Spinal cord (tissue), 10 donors: ENCODE measurements around the gene EFNA5. TPM values are rescaled to one million over a fixed set of nuclear protein-coding genes. Genes with fewer than 3 reads are reported as not detected.

Experiments used
- DNase-seq, 6 donors: peaks; one replicate each; pipeline versions ENCODE4 v3.0.0 to v3.0.0-alpha.2; 2013 to 2015; ENCODE audit warnings: low spot score in 6 of 6, low read depth in 4 of 6
- H3K27ac ChIP-seq: one replicate; pipeline ENCODE4 v1.5.1; 2013; ENCODE audit warnings: low read depth, low read length, control low read depth
- H3K27me3 ChIP-seq: one replicate; pipeline ENCODE4 v1.6.1; 2013; ENCODE audit warnings: low read length; ENCODE audit not compliant: control insufficient read depth, insufficient read depth
- H3K36me3 ChIP-seq: one replicate; pipeline ENCODE4 v1.6.1; 2013; ENCODE audit warnings: low read length; ENCODE audit not compliant: control insufficient read depth, insufficient read depth
- H3K4me1 ChIP-seq: one replicate; pipeline ENCODE4 v1.6.1; 2013; ENCODE audit warnings: low read length; ENCODE audit not compliant: control insufficient read depth, insufficient read depth
- H3K4me3 ChIP-seq: one replicate; pipeline ENCODE4 v1.5.1; 2013; ENCODE audit warnings: low read depth, low read length, control low read depth
- H3K9me3 ChIP-seq: one replicate; pipeline ENCODE4 v1.6.1; 2013; ENCODE audit warnings: low read length; ENCODE audit not compliant: control insufficient read depth, insufficient read depth
- WGBS: methylation state at CpG from one replicate; pipeline ENCODE4 v1.1.5; 2013; ENCODE audit warnings: missing lambda C conversion rate; ENCODE audit not compliant: insufficient coverage; 5-methylcytosine and 5-hydroxymethylcytosine counted together
- polyA plus RNA-seq, 2 donors: library from polyadenylated mRNA; unstranded; fragments of 120-200 nt; gene quantifications; one replicate each; pipeline ENCODE4 v1.2.1, GENCODE V29; 2013; ENCODE audit not compliant: insufficient read length in 2 of 2
- total RNA-seq, 2 donors: library from RNA; depleted of rRNA in 1 of 2; stranded (reverse); fragments of 120-200 nt in 1 of 2; fragments of >200 nt in 1 of 2; gene quantifications; one replicate each; pipeline versions ENCODE4 v1.2.3 to v1.2.4, GENCODE V29; 2013 to 2014
- donor health status: healthy.

EFNA5 gene
- total and polyA plus RNA-seq, 4 donors: 11.7 to 17.7 (median 17.1) TPM

DNA sequence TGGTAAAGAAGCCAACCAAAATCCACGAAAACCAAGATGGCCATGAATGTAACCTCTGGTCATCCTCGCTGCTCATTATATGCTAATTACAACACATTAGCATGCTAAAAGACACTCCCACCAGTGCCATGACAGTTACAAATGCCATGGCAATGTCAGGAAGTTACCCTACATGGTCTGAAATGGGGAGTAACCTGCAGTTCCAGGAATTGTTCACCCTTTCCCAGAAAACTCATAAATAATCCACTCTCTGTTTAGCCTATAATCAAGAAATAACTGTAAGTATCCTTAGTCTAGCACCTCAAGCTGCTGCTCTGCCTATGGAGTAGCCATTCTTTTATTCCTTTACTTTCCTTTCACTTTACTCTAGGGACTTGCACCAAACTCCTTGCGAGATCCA, 160.6 kb downstream of the EFNA5 start:
- peaks cover 3% of the 10 kb centered on the region for H3K4me1 ChIP-seq

DNA sequence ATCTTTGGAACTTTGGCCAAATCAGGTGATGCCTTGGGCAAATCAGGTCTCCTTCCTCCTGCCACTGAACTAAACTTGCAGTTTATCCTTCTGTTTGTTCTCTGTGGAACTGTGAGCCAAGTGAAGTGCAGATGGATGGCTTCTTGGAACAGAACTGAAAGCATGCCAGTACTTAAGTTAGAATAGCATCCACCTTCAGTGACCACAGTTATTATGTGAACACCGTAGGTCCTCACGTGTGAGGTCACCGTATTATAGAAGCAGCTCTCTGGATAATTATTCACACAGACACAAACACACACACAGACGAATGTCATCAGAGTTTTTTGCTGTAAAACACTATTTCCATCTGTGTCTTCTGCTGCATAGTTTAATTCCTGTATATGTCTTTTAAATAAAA, 162.6 kb downstream of the EFNA5 start:
- H3K36me3 ChIP-seq: no peaks in the 10 kb centered on the region
- H3K27ac ChIP-seq: no peak overlapping the region
- no peaks in the 10 kb centered on the region for H3K27me3 ChIP-seq
- no peak overlapping the region for H3K4me3 ChIP-seq
- no CpG with 5 or more reads among the region's 4 CpGs for WGBS
- H3K9me3 ChIP-seq: no peaks in the 10 kb centered on the region
- no peak for DNase-seq
- H3K4me1 ChIP-seq: peaks cover 2% of the 10 kb centered on the region

More for the DNA sequence above, 160.6 kb downstream of the EFNA5 start:
- Histone ChIP-seq H3K9me3 (no peaks in the 10 kb centered on the region), H3K4me3 (no peak overlapping the region), H3K27me3 (no peaks in the 10 kb centered on the region), H3K27ac (no peak overlapping the region), H3K36me3 (no peaks in the 10 kb centered on the region)
- DNase-seq: no peak
- no CpG with 5 or more reads among the region's 3 CpGs for WGBS

DNA sequence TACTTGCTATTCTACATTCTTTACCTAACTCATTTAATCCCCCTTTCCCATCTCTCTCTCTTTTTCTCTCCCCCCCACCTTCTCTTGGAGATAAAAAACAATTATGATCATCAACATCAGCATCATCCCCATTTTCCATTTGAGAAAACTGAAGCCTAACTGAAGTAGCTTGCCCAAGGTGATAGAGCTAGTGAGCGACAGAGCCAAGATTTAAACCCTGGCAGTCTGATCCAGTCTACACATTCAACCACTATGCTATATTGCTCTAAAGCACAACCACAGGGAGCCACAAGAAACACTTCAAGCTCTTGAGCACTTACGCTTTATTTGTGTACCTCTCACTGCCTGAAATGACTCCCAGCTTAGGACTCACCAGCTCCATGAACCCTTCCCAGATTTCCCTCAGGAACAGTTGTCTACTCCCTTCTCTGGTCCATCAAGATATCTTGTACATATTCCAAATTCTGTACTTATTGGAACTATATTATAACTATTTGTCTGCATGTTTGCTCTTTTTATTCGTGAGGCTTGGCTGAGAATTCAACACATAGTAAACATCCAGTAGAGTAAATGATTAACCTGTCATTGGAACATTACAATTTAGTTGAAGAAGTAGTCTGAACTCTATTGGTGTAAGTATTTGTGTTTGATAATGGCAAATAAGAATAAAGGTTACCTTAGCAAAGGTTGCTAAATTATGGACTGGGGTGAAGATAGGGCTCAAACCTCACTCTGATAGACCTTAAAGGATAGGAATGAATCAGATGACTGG, 164.8 kb downstream of the EFNA5 start:
- H3K4me1 ChIP-seq: no peaks in the 10 kb centered on the region
- WGBS: 81% methylated on average over 2 of the region's 3 CpGs
- H3K9me3 ChIP-seq: no peaks in the 10 kb centered on the region
- no peak overlapping the region for H3K27ac ChIP-seq
- no peak overlapping the region for H3K4me3 ChIP-seq
- no peak for DNase-seq
- H3K27me3 ChIP-seq: no peaks in the 10 kb centered on the region
- no peaks in the 10 kb centered on the region for H3K36me3 ChIP-seq

DNA sequence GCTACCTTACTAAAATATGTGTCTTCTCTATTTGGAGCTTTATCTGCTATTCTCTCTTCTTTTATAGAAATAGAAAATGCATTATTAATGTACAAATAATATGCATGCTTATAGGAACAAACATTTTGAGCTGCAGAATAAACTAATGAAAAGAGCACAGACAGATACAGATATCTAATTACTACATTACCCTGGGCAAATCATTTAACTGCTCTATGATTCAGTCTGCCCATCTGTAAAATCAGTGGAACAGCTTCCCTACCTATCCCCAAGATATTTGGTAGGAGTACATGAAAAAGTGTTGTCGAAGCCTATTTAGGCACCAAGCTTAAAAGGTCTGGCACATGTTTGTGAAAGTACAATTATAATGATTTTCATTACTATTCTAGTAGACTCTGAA, 166.3 kb downstream of the EFNA5 start:
- no CpG with 5 or more reads among the region's 1 CpG for WGBS
- no peaks in the 10 kb centered on the region for H3K9me3 ChIP-seq
- H3K27ac ChIP-seq: no peak overlapping the region
- H3K4me1 ChIP-seq: no peaks in the 10 kb centered on the region
- DNase-seq: no peak
- H3K36me3 ChIP-seq: no peaks in the 10 kb centered on the region
- H3K27me3 ChIP-seq: no peaks in the 10 kb centered on the region
- H3K4me3 ChIP-seq: no peak overlapping the region

DNA sequence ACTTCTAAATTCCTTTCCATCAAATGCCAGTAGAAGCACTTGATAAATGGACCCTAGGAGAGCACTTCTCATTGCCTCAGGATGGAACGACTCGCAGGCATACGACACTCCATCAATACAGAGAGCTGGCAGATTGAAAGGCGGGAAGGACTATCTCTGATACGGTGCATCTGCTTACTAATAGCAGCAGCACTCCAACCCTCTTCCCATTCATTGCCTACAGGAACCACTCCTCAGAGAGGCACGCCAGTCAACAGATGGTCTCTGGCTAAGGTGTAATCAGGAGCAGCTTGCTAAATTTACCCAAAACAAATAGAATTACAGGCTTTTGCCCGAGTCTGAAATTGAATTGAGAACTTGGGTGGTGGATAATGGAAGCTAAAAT, 168.1 kb downstream of the EFNA5 start:
- H3K4me1 ChIP-seq: peaks cover 2% of the 10 kb centered on the region
- DNase-seq: peak in 2 of 6 donors; percentile 29 to 72
- H3K27me3 ChIP-seq: no peaks in the 10 kb centered on the region
- WGBS: no CpG with 5 or more reads among the region's 7 CpGs
- H3K4me3 ChIP-seq: no peak overlapping the region
- no peak overlapping the region for H3K27ac ChIP-seq
- H3K36me3 ChIP-seq: no peaks in the 10 kb centered on the region
- no peaks in the 10 kb centered on the region for H3K9me3 ChIP-seq

DNA sequence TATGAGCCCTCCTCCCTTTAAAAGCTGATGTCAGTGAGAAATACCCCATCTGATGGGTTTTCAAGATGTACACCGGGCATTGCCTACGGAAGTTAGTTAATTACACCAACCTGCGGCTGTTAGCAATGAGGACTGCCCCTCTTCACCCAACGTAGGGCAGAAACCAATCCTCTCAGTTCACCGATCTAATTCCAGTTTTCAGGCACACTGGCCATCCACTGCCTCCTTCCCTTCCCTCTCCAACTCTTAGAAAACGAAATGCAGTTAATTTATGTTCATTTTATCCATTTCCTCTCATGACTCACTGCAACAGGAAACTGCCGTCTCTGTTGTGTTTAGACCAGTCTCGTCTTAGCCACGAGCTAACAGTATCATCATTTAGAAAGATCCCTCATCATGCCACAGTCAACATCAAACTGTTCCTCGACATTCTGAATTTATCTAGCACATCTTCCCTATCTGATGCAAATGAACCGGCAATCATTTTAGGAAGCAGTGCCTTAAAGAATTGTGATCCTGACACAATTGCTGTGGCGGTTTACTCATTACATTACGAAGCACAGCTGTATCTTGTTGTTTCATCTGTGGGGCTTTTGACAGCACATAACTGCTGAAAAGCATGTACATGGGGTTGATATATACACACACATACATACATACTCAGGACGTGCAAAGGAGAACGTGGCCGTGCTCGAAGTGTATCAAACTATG, 168.6 kb downstream of the EFNA5 start:
- H3K27ac ChIP-seq: no peak overlapping the region
- H3K4me3 ChIP-seq: no peak overlapping the region
- no peak for DNase-seq
- H3K36me3 ChIP-seq: no peaks in the 10 kb centered on the region
- no peaks in the 10 kb centered on the region for H3K27me3 ChIP-seq
- H3K9me3 ChIP-seq: no peaks in the 10 kb centered on the region
- peaks cover 2% of the 10 kb centered on the region for H3K4me1 ChIP-seq
- 89% methylated on average over 16 of the region's 17 CpGs for WGBS

DNA sequence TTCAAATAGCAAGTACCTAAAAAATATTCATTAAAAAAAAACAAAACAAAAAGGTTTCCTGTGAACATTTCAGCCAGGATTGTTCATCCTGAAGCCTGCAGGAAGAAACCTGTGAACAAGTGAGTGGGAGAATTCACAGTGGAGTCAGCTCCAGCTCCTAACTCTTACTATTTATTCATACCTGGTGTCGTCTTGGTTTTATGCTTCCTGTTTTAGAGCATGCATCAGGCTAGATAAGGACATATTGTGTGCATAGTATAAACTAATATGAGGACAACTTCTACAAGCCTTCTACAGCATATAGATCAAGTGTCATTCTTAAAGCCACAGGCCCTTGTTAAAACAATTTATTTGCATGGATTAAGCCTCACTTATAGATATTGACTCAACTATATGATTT, 169.9 kb downstream of the EFNA5 start:
- DNase-seq: no peak
- Histone ChIP-seq H3K4me3 (no peak overlapping the region), H3K36me3 (no peaks in the 10 kb centered on the region), H3K9me3 (no peaks in the 10 kb centered on the region), H3K27ac (no peak overlapping the region), H3K27me3 (no peaks in the 10 kb centered on the region), H3K4me1 (peaks cover 2% of the 10 kb centered on the region)
- no CpG with 5 or more reads among the region's 1 CpG for WGBS

DNA sequence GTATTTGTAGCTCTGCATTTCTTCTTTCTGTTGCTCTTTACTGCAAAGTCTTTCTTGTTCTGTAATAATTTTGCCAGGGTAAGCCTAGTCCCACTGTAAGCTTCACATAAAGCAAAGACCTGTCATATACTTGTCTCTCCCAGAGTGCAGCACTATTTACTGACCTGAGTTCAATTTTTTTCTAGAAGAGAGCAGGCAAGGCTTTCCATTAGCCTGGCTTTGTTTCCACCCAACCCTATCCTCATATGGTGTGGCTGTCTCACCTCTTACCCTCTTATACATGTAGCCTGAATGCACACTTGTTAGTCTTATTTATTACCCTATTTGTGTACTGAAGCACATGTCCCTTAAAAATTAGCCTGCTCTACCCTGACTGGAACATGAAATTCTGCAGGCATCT, 170.4 kb downstream of the EFNA5 start:
- Histone ChIP-seq H3K4me3 (no peak overlapping the region), H3K27ac (no peak overlapping the region), H3K27me3 (no peaks in the 10 kb centered on the region), H3K36me3 (no peaks in the 10 kb centered on the region), H3K4me1 (peaks cover 2% of the 10 kb centered on the region), H3K9me3 (no peaks in the 10 kb centered on the region)
- DNase-seq: peak in 1 of 6 donors; percentile 34

DNA sequence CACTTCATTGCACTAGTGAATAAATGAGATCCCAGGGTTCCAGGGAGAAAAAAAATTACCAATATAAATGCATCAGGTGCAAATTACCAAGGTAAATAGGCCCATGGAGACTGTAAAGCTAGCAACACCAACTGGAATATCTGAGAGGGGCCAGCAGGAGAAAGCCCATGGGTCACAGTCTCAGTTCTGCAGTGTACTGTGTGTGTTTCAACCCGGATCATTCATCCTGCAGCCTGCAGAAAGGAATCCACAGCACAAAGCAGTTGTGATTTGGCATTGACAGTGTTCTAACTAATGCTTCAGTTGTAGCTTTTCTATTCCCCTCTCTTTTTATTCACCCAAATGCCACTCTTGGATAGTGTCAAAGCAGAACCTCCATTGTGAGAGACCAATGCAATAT, 171.0 kb downstream of the EFNA5 start:
- Histone ChIP-seq H3K4me3 (no peak overlapping the region), H3K36me3 (no peaks in the 10 kb centered on the region), H3K9me3 (no peaks in the 10 kb centered on the region), H3K27ac (no peak overlapping the region), H3K27me3 (no peaks in the 10 kb centered on the region), H3K4me1 (peaks cover 2% of the 10 kb centered on the region)
- DNase-seq: peak in 1 of 6 donors; percentile 89
- 50% methylated on average over 1 of the region's 1 CpG for WGBS

DNA sequence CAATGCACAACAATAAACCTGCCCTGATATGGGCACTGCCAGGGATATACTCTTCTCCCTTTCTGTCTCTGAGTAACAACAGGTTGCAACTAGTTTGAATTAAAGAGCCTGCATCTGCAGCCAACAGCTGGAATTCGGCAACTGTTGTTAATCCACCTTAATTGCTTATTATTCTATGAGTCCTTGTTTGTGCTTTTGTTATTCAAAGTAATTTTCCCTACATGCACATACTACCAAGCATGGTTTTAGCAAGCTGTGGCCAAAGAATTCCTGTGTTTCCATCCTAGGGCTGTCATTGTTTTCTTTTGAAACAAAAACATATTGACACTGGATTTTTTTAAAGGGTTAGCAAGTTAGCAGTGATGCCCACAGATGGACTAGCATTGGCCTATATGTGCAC, 171.5 kb downstream of the EFNA5 start:
- Histone ChIP-seq H3K4me3 (no peak overlapping the region), H3K9me3 (no peaks in the 10 kb centered on the region), H3K4me1 (peaks cover 2% of the 10 kb centered on the region), H3K36me3 (no peaks in the 10 kb centered on the region), H3K27ac (no peak overlapping the region), H3K27me3 (no peaks in the 10 kb centered on the region)
- no CpG with 5 or more reads among the region's 1 CpG for WGBS
- DNase-seq: peak in 1 of 6 donors; percentile 35
